ACHN (cell line): ENCODE data around the gene ADAT3.
"Not testable (repeated sequence)": the region's sequence is repeated elsewhere in the genome, so short reads cannot be mapped to it uniquely, and the experiment has no call there.

ENCODE experiments used
- DNase-seq: peaks from one replicate; pipeline ENCODE4 v3.0.0-alpha.2; 2015
- in situ Hi-C: cut with HindIII; loops from 2 replicates; pipeline ENCODE4 v1.10.0; 2017; ENCODE audit warnings: low sequenced_read_pairs, low pct_ligation_motif_present, low pct_unique_long_range_greater_than_20kb

ADAT3 gene

DNA sequence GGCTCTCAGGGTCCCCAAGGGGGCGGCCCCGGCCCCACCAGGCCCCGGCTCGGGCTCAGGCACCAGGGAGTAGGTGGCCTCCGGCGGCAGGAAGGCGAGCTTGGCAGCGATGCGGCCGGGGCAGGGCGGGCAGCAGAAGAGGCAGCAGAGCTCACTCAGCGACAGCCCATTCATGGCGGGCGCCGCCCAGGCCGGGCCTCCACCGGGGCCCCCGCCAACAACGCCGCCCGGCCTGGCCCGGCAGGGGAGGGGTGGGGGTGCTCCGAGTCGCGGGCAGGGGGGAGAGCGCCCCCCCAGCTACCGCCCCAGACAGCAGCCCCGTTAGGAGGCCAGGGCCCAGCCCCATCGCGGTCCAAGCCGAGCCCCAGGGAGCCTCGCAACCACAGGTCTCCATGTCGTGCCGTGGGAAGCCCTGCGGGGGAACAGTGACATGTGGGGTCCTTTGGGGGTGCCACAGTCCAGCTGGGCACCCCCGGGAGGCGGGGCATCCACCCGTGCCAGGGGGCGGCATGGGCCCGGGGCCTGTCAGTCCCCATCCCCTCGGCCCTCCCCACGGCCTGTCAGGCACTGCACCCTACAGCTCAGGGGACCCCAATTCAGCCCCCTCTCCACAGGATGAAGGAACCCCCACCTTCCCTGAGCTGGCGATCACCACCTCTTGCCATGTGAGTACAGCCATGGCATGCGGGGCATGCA is 23.7 kb upstream of the ADAT3 start:
- in situ Hi-C loops, DNase-seq: not testable (repeated sequence)

DNA sequence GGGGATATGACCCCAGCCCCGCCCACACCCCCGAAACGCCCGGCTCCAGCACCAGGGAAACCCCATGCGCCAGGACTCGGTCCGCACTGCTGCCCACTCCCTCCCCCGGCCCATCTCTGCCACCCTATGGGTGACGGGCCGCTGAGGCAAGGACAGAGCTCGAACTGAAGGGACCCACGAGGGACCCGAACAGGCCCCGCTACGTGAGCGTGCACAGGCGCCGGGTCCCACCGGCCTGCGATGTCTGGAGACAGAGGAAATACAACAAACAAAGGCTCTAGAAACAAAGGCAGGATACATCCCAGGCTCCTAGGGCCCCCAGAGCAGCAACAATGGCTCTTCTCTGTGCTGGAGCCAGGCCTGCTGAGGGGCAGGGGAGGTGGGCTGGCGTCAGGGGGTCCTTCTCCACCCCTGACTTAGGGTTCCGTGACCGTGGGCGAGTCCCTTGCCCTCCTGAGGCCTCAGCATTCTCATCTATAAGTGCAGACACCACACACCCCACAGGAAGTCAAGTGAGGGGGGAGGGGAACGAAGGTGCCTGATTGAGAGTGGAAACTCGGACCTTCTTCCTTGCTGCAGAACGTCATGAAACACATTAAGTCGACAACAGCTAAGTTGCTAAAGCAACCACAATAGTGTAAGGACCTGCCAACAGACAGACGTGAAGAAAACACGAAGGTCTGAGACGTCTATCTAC is 23.0 kb upstream of the ADAT3 start:
- no peak for DNase-seq
- in situ Hi-C loops, result no loop called here

DNA sequence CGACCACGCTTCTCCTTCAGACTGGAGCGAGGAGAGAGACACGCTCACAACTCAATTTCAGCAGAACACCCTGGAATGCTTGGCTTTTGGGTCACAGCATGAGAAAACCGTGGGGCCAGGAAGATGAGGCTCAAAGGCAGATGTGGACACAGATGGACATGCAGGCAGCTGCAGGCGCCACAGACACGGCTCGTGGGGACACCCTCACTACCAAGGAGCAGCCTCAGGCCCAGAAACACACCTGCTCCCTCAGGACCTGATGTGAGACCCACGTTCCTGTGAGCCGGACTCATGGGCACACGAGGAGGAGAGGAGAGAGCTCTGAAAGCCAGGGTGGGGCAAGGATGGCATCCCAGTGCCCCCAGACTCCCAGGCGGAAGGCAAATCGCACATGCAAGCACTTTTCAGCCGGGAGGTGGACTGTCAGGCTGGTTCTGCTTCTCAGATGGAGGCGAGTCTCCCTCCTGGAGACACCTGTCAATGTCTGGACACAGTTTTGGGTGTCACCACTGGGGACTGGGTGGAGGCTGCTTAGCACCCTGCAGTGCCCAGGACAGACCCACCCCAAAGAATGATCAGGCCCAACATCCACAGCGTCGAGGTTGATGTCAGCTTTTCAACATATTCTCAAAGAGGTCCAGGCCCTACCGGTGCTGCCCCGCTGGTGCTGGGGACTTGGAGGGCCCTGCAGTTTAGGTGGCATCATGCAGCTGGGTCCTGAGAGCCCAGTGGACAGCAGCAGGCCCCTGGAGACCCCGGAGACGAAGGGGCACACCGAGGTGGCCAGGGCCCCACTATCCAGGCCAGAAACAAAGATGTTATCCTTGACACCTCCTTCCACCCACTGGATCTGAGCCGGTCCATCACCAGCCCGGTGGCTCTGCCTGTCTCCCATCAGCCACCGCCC is 22.2 kb upstream of the ADAT3 start:
- in situ Hi-C loops, result no loop called here
- no peak for DNase-seq

DNA sequence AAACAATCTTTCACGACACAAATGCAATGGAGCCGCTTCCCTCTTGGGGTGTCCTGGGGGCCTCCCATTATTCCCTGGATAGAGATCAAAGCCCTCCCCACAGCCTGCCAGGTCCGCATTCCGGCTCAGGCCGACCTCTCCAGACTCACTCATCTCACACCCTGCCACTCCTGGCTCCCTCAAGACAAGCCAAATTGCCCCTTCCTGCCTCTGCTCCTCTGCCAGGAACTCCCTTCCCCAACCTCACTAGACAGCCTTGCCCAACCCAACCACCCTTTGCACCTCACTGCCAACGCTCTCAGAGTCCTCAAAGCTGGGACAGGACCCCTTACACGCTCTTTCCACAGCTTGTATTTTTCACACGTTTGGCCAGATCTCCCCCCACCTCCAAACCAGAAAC is 21.4 kb upstream of the ADAT3 start:
- in situ Hi-C loops, result no loop called here
- no peak for DNase-seq

DNA sequence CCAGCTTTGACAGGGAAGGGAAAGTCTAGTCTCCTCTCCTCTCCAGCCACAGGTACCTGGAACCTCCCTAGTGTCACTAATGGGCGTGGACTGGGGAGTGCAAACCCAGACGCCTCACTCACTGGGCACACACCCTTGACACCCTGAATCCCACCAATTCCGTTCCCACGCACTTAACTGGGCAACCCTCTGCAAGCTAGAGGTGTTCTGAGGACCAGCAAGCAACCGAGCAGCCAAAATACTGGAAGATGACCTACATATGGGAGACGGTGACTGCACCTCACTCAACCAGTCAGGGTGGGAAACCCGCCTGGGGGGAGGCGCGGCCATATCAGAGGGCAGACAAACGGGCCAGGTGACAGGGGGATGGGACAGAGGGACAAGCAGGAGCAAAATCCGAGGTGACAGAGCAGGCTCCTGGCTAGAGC is 20.9 kb upstream of the ADAT3 start:
- DNase-seq, result no peak
- in situ Hi-C loops, result no loop called here

DNA sequence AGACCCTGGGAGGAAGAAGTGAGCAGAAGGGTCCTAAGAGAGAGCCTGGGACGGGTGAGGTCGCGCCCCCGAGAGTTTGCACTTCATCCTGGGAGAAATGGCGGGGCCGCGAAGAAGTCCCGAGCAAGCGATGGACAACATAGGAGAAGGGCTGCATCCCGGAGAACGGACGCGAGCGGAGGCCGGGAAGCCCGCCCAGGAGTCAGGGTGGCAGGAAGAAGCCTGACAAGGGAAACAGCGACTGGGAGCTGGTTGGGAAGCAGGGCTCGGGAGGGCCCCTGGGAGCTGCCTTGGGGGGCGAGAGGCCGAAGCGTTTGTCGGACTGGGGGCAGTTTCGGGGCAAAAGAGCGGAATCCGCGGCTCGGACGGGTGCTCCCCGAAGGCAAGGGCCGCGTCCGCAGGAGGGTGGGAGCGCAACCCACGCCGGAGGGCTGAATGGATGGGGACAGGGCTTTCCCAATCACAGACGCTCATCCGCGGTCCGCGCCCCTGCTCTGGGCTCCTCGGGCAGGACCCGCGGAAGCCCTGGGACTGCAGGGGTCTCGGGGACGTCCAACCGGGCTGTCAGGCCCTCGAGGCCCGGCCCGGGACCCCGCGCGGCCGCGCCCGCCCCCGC is 20.4 kb upstream of the ADAT3 start:
- peak; percentile 24 for DNase-seq
- in situ Hi-C loops, result no loop called here

DNA sequence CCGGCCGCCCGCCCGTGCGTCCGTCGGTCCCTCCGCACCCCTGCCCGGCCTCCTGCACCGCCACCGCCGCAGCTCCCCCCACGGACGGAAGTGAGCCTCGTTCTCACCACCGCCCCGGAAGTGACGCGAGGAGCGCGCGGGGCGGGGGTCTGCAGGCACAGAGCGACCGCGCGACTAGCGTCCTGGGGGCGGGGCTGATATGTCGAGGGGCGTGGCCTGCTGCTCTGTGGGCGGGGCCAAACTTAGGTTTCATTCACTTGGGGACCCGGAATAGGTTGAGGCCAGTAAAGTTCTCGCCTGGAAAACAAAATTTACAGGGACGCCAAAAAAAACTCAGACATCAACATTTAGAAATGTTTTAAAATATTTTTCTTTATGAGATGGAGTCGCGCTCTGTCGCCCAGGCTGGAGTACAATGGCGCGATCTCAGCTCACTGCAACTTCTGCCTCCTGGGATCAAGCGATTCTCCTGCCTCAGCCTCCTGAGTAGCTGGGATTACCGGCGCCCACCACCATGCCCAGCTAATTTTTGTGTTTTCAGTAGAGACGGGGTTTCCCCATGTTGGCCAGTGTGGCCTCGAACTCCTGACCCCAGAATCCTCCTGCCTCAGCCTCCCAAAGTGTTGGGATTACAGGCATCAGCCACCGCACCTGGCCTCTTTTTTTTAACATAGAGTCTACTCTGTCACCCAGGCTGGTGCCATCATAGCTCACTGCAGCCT is 19.6 kb upstream of the ADAT3 start, which contains the start of gene ABHD17A:
TSS of gene ABHD17A (minus strand) at position 99 of the 722 bp plus-strand sequence. CDS start 3,930 bp downstream, outside the sequence.
- DNase-seq, result peak; percentile 93
- in situ Hi-C loops, result not testable (repeated sequence)

DNA sequence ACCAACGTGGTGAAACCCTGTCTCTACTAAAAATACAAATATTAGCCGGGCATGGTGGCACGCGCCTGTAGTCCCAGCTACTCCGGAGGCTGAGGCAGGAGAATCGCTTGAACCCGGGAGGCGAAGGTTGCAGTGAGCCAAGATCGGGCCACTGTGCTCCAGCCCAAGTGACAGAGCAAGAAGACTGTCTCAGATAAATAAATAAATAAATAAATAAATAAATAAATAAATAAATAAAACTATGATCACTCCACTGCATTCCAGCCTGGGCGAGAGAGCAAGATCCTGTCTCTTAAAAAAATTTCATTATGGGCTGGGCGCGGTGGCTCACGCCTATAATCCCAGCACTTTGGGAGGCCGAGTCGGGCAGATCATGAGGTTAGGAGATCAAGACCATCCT is 18.8 kb upstream of the ADAT3 start:
- not testable (repeated sequence) for DNase-seq

DNA sequence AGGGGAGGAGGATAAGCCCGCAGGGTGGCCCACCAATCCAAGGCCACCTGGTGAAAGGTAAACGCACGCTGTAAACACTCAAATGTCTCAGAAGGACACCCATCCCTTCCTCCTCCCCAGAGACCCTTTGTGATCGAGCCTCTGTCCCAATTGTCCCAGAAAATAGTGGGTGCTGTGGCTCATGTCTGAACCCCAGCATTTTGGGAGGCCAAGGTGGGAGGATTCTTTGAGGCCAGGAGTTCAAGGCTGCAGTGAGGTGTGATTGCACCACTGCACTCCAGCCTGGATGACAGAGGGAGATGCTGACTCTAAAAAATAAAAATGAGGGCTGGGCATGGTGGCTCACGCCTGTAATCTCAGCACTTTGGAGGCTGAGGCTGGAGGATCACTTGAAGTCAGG is 16.8 kb upstream of the ADAT3 start:
- DNase-seq, result no peak
- in situ Hi-C loops, result no loop called here

More for the DNA sequence above, 18.8 kb upstream of the ADAT3 start:
- in situ Hi-C loops, result not testable (repeated sequence)

DNA sequence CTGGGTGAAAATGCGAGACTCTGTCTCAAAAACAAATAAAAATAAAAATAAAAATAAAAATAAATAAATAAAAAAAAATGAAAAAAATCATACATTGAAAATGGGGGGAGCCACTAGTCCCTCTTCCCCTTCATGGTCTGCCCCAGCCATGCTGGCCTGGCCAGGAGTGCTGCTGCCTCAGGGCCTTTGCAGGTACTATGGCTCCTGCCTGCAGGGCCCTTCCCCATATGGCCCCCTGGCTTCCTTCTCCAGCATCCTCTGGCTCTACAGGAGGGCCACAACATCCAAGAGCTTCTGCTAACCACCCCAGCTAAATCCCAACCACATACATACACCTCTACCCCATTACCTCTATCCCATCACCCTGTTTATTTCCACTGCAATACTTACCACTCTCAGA is 15.3 kb upstream of the ADAT3 start:
- no peak for DNase-seq
- in situ Hi-C loops, result no loop called here

DNA sequence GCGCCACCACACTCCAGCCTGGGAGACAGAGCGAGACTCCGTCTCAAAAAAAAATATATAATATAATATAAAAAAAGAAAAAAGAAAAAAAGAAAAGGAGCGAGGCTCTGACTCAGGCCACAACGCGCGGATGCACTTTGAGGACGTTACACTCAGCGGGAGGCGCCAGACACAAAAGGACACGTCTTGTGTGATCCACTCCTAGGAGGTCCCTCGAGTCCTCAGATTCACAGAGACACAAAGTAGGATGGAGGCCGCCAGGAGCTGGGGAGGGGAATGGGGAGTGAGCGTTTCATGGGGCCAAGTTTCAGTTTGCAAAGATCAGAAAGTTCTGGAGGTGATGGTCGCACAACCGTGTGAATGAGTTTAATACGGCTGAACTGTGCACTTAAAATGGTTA is 11.4 kb upstream of the ADAT3 start:
- in situ Hi-C loops, result no loop called here
- no peak for DNase-seq

DNA sequence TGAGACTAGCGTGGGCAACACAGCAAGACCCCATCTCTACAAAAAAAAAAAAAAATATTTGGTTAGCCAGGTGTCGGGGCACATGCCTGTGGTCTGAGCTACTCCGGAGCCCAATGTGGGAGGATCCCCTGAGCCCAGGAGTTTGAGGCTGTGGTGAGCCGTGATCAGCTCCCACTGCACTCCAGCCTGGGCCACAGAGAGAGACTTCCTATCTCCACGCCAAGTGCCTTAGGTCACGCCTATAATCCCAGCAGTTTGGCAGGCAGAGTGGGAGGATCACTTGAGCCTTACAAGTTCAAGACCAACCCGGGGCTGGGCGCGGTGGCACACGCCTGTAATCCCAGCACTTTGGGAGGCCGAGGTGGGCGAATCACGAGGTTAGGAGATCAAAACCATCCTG is 8.7 kb upstream of the ADAT3 start:
- in situ Hi-C loops, result no loop called here
- DNase-seq, result no peak

DNA sequence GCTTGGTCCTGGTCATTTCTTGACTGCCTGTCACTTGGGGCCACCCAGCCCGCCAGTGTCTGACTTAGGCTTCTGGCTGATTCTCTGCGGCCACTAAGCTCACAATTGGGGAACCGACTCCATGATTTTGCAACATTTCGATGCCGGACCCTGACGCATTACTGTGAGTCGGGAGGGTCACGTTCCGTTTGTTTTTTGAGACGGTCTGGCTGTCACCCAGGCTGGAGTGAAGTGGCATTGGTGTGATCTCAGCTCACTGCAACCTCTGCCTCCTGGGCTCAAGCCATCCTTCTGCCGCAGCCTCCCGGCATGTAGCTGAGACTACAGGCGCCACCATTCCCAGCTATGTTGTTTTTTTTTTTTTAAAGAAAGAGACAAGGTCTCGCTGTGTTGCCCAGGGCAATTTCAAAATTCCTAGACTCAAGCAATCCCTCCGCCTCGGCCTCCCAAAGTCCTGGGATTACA is 3.2 kb upstream of the ADAT3 start:
- no peak for DNase-seq
- in situ Hi-C loops, result no loop called here

DNA sequence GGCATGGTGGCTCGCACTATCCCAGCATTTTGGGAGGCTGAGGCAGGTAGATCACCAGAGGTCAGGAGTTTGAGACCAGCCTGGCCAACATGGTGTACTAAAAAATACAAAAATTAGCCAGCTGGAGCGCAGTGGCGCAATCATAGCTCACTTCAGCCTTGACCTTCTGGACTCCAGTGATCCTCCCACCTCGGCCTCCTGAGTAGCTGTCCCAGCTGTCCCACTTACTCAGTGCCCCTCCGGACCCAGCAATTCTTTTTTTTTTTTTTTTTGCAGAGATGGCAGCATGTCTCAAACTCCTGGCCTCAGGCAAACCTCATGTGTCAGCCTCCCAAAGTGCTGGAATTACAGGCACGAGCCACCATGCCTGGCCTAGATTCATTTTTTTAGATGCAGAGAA is 2.3 kb upstream of the ADAT3 start:
- DNase-seq, result no peak
- in situ Hi-C loops, result no loop called here

DNA sequence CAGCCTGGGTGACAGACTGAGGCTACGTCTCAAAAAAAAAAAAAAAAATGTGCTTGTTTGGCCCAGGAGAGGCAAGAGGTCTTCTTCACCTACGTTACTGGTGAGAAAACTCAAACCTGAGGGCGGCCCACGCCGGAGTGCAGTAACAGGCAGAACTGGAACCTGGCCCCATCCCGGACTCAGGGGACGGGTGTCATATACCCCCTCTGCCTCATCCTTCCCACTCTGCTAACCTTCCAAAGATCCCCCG is 414 bp upstream of the ADAT3 start:
- in situ Hi-C loops, result no loop called here
- no peak for DNase-seq

DNA sequence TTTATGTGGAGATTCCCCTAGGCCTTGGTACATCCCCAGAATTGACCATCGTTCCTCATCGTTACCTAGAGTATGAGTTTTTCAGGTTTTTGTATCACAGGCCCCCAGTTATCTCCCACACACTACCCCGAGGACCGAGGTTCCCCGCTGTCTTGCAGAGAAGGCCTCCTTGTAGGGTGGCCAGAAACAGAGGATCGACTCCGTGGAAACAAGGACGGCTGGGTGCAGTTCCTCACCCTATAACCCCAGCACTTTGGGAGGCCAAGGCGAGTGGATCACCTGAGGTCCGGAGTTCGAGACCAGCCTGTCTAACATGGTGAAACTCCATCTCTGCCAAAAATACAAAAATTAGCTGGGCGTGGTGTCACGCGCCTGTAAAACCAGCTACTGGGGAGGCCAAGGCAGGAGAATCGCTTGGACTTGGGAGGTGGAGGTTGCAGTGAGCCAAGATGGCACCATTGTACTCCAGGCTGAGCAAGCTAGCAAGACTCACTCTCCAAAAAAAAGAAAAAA is 720 bp downstream of the ADAT3 start:
- in situ Hi-C loops, result no loop called here
- no peak for DNase-seq

DNA sequence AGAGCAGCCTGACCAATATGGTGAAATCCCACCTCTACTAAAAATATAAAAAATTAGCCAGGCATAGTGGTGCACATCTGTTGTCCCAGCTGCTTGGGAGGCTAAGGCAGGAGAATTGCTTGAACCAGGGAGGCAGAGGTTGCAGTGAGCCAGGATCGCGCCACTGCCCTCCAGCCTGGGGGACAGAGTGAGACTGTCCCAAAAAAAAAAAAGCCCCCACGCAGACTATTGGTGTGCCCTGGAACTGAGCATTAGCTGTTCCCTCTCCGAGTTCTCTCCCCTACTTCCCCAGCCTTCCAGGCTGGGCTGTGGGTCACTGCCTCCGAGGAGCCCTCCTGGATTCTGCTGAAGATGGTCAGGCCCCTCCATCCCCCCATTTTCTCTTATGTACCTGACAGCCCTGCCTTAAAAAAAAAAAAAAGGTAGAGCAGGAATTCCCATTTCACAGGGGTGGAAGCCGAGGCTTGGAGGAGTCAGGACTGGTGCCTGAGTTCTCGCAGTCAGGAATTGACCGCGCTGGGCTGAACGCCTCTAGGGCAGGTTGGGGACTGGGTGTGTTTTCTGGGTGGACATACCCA is 1.9 kb downstream of the ADAT3 start:
- in situ Hi-C loops, result no loop called here
- no peak for DNase-seq
